GM18520 (cell line): ENCODE results near the gene NECAB2.

Experiments
- ATAC-seq: cut with Tn5 transposase; IDR thresholded peaks from one replicate; pipeline ENCODE4 v1.9.1; 2021; ENCODE audit not compliant: unreplicated experiment

Gene NECAB2

DNA sequence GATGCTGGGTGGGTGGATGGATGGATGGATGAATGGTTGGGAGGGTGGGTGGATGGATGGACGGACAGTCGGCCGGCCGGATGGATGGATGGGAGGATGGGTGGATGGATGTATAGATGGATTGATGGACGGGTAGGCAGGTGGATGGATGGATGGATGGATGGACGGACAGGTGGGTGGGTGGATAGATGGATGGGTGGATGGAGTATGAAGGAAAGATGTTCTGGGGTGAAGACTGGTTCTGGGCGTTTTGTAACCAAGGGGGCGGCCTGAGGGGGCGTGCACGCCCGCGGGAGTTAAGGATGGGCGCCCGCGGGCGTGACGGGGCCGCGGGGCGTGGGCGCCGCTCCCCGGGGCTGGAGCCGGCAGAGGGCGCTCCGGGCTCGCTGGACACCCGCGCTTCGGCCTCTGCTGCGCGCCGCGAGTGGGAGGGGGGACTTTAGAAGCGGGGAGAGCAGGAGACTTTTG, at the start of gene NECAB2:
Gene NECAB2, plus strand, starts transcription at position 407 of the 468 bp plus-strand sequence. CDS start 405 bp downstream, outside the sequence.
- no peak for ATAC-seq

DNA sequence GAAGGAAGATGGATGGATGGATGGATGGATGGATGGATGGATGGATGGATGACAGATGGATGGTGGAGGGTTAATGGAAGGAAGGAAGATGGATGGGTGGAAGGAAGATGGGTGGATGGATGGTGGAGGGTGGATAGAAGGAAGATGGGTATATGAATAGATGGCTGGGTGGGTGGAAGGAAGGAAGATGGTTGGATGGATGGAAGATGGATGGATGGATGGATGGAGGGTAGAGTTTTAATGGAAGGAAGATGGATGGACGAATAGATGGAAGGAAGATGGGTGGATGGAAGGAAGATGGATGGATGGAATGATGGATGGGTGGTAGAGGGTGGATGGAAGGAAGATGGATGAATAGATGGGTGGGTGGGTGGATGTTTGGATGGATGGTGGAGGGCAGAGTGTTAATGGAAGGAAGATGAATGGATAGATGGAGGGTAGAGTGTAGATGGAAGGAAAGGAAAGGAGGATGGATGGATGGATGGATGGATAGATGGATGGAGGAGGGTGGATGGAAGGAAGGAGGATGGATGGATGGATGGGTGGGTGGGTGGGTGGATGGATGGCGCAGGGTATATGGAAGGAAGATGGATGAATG, 47.1 kb upstream of the NECAB2 start:
- no peak for ATAC-seq

DNA sequence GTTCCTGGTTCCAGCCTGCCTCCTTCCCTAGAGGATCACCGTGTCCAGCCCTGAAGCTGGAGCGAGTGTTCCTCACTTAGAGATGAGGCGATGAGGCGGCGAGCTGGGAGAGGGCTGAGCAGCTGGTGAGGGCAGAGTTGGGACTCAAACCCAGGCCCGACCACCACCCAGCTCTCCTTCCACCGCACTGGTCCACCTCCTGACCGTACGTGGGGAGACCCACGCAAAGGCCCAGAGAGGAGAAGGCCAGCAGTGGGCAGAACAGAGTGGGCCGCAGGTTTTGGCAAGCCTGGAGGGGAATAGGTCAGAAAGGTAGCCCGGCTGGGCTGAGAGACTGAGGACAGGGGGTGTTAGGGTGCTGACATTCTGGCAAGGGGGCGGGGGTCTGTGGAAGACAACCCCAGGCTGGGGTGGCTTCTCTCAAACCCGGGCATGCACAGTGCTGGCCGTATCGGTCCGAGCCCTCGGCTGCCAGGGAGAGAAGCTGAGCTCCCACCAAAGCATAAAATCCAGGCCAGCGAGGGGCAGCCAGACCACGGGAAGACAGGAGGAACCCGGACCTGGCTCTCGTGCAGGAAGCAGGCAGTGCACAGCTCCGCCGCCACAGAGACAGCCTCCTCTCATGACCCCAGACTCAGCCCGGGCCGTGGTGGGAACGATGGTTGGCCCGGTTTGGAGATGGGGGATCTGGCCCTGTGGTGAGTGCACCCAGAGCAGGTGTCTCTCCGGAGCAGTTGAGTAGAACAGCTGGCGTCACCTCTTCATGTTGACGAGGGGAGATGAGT, 44.3 kb upstream of the NECAB2 start:
- no peak for ATAC-seq

DNA sequence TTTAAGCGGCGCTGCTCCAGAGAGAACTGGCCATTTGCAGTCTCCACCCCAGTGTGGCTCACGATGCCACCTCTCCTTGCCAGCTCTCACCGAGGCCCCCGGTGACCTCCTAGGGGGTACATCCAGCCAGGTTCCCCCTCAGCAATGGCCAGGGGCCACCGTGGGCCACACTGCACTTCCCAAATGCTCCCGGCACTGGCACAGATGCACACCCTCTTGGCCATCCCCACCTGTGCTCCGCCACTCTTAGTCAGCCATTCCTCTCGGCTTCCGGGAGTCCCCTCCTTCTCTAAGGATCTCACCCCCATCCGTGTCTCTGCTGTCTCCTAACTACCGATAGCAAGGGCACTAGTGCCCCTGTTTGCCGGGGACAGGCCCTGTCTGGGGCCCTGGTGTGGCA, 43.4 kb upstream of the NECAB2 start:
- ATAC-seq, result no peak

DNA sequence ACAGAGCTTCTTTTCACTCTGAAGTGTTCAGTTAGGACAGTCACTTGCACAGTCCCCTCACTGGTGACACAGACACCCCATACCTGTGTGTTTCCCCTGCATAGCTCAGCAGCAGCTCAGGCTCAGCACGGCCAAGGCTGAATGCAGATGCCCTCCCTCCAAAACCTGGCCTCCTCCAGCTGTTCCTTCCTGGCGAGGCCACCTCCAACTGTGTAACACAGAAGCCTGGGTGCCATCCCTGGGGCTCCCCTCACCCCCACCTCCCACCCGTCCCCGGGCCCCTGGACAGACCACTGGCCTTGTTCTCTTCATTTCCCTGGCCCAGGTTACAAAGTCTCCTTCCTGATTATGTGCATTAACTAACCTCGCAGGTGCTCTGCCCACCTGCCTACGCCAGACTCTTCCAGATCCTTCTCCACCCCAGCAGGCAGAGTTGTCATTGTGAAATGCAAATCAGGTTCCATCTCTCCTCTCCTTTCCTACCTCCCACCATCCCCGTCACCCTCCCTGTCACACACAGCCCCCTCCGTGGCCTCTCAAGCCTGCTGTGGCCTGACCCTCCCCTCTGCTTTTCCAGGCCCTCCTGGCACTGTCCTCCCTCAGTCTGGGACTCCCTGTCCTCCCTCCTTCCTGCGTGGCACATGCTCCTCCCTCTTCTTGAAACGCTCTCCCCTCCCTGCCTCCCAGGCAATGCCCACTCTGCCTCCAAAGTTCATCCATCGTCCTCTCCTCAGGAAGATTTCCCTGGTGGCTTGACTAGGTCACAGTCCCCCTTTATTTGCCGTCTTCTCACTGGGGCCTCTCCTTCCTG, 42.7 kb upstream of the NECAB2 start:
- no peak for ATAC-seq

DNA sequence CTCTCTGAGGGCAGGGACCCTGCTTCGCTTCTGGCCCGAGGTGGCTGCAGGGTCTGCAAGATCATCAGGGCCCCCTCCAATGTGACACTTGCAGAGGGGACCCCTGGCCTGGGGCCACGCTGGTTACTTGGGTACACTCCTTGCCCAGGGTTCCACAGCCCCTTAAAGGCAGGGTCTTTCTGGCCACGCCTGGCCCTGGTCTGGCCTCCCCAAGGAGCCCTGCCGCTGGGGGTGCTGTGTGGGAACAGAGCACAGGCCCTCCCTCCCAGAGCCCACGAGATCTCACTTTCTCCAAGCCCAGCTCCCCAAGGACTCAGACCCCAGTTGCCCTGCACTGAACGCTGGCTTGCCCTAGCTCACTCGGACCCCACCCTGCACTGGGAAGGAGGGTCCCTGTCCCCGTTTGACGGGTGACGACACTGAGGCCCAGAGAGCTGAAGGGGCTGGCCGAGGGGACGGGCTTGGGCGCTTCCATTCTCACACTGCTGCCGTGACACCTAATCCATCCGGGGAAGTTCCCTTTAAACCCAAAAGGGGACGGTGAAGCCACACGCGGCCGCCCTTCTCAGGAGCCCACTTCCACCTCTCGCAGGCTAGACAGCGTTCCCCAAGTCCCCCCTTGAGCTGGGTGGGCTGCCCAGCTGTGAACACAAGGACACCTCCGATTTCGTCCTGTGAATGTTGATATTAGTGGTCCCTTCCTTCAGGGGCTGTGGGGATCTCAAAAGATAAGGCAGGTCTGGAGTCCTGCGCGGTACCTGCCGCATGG, 41.9 kb upstream of the NECAB2 start:
- ATAC-seq, result no peak

DNA sequence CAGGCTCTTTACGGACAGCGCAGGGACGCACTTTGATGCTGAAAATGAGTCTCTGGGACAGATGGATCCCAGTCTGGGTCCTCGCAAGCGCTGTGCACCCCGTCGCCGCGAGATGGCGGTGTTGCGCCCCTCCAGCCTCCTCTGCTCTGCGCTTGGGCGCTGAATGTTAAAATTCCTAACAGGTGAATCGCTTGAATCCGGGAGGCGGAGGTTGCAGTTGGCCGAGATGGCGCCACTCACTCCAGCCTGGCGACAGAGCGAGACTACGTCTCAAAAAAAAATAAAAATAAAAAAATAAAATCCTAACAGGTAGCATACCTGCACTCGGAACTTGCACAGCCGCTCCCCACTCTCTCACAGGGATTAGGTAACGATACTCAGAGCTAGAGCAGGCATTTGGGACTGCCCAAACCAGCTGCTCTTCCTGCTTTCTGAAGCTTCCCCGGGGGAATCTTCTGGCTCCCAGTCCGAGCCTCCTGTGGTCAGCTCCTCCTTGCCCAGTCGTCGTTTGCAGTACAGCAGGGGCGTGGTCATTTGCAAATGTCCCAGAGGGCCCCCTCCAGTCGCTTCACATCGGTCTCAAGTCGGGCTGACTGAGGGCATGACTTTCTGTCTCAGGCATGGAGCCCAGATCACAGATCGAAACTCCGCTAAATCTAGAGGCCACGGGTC, 41.2 kb upstream of the NECAB2 start:
- ATAC-seq, result no peak

DNA sequence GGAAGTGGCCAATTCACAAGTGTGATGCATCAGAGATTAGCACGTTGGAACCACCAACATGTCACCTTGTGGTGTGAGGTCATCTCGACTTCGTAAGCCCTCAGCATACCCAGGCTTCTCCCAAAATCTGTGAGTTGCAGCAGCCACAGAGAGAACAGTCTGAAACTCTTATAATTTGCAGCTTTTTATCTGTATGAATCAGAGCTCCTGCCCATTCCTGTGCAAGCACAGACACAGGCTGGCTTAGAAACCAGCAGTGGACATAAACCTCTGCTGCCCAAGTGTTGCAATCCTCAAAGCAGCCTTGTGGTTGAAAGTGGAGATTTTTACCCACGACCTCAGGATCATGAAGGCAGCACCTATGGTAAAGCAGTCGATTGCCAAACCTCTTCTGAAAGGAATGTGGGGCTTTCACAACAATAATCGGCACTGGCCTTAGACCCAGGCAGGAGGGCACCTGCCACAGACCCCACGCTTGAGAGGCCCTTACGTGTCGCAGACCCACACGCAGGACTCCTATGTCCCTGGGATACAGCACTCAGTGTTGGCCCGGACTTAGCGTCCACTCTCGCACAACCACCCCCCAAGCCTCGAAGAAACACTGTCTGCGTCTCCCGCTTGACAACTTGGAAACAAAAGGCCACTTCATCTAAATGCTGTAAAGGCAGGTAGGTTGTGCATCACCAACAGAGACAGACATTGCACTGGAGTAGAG, 39.5 kb upstream of the NECAB2 start:
- no peak for ATAC-seq

DNA sequence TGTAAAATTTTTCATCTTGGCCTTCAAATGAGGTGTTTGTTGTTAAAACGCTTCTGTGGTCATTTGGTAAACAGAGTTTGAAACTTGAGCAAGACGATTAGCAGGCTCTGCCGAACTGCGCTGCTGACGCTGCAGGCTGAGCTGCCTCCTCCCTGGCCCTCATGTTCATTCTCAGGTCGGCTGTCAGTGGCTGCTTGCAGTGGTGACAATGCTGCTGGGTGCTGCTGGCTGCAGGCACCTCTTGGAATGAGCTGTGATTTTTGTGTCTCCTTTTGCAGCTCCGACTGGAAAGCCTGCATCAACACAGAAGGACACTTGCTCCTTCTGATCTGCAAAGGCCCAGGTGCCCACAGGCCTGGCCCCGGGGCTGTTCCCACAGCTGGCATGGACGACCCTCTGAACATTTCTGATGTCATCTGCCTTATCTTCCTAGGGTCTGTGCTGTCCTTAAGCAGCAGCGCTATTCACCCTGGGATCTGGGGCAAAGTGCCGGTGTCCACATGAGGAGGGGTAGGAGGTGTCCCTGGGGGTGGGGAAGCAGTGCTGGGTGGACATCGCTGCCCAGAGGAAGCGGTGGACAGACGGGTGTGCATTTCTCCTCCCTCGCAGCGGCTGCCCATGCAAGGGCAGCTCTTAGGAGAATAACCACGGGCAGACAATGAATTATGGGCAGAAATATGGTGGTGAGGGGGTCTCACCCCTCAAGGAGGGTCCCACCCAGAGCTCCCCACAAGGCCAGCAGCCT, 38.1 kb upstream of the NECAB2 start:
- no peak for ATAC-seq

DNA sequence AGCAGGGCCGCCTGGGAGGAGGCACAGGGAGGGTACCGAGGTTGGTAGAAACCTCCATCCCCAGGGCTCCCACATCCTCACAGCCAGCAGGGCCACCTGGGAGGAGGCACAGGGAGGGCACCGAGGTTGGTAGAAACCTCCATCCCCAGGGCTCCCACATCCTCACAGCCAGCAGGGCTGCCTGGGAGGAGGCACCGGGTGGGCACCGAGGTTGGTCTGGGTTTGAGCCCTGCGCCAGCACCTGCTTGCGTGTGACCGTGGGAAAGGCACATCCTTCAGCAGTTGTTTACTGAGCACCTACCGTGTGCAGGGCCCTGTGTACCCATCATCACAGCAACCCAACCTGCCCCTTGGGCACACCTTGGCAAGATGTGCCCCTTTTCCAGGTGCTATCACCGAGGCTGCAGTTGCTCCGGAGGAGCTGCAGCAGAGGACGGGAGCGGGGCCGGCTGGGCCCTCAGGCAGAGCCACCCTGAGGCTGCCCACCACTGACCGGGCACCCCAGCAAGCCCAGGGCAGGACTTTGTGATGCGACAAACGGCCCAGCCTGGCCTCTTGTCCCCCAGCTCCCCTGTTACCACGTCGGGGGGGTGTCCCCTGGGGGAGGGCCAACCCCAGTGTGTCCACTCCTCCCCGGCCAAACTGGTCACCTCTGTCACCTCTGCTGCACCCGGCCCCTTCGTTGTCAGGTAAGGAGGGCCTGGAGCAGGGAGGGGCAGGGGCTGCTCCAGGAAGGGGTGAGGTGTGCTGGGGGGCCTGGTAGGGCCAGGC, 37.1 kb upstream of the NECAB2 start:
- ATAC-seq, result no peak

DNA sequence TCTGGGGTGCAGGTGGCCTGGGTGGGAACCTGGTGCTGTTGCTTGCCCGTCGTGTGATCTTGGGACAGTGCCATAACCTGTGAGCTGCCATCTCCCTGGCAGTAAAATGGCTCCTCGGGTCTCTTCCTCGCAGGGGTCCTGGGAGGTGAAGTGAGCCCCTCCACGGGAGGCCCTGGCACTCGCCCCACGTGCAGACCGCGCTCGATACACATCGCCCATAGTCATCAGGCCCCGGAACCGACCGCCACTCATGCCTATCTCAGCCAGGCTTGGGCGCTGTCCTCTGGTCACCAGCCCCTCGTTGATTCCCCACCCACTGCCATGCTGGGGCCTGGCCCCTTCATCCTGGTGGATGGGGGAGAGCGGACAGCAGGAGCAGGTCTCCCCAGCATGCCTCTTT, 36.5 kb upstream of the NECAB2 start:
- no peak for ATAC-seq

DNA sequence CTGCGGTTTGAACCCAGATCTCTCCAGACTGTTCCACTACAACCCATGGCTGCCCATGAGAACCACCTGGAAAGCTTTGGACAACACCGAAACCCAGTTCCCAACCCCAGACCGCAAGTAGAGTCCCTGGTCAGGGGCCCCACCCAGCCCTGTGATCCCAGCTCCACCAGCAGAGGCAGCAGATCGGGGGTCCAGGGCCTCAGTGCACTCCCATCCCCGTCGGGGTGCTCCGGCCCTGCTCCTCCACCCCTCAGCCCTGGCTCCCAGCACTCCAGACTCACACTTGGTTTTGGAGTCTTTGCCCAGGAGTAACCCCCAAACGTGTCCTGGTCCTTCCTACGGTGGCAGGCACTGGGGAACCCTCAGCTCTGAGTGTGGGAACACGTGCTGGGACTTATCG, 35.7 kb upstream of the NECAB2 start:
- no peak for ATAC-seq

DNA sequence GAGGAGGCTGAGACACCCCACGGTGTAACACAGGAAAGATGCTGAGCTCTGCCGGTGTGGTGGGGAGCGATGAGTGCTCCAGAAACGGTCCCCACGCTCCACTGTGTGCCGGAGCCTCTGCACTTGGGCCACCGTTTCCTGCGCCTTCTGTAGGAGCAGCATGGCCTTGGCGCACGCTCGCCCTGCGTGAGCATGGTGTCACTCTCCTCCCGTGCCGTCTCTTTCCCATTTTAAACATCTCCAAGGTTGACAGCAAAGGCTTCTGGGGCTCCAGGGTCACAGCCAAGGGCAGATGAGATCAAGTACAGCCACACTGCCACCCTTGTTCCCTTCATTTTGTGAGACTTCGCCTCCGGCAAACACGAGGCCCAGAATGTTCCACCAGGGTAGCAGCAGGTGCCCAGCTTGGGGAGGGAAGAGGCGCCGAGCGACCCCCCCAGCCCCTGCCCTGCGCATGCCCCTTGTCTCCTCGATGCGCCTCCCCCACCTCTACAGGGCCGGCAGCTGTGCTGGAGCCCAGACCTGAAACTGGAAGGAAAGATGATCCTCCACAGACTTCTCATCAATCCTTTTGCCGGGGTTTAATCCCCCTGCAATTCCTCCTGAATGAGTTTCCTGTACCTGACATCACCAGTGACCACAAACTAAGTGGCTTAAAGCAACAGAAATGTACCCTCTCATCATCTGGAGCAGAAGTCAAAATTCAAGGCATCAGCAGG, 34.9 kb upstream of the NECAB2 start:
- ATAC-seq, result no peak

DNA sequence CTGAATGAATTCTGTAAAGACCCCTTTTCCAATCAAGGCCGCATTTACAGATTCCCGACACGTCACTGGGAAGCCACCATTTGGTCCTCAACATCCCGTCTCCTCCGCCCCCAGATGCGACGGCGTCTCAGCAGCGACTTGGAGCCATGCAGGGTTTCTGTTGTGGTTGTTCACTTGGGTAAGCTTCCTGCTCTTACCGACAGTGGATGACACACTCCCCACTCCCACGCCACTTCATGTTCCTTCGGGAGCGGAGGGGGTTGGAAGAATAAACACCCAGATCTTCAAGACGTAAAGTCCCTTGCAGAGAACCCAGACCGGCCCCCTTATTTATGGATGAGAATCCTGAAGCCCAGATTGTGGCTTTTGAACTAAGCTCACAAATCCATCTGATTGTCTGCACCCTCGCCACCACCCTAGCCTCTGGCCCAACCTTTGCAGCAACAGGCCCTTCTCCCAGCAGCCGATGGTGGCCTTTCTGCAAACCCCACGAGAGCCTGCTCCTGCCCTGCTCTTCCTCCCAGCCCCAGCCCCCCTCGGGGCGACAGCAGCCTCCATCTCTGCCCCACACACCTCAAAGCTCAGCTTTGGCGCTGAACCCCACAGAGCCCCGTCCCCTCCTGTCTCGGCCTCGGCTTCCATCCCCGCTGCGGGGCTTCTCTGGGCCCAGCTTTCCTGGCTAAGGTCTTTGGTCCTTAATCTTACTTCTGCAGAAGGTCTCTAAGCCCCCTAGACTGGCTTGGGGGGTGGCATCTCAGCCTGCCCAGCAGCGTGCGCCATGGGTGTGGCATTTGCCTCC, 34.0 kb upstream of the NECAB2 start:
- no peak for ATAC-seq

DNA sequence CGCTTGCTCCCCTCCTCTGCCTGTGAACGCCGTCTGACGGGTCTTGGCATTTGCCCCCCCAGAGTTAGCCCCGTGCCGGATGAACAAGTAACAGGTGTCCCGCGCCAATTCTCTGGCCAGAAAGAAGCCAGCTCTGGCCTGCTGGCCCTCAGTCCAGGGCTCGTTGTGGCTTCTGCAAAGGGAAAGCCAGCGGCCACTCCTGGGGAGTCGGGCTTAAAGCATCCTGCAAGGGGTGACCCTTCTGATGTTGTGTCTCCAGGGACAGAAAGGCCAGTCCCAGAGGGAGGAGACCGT, 33.4 kb upstream of the NECAB2 start:
- ATAC-seq, result no peak

DNA sequence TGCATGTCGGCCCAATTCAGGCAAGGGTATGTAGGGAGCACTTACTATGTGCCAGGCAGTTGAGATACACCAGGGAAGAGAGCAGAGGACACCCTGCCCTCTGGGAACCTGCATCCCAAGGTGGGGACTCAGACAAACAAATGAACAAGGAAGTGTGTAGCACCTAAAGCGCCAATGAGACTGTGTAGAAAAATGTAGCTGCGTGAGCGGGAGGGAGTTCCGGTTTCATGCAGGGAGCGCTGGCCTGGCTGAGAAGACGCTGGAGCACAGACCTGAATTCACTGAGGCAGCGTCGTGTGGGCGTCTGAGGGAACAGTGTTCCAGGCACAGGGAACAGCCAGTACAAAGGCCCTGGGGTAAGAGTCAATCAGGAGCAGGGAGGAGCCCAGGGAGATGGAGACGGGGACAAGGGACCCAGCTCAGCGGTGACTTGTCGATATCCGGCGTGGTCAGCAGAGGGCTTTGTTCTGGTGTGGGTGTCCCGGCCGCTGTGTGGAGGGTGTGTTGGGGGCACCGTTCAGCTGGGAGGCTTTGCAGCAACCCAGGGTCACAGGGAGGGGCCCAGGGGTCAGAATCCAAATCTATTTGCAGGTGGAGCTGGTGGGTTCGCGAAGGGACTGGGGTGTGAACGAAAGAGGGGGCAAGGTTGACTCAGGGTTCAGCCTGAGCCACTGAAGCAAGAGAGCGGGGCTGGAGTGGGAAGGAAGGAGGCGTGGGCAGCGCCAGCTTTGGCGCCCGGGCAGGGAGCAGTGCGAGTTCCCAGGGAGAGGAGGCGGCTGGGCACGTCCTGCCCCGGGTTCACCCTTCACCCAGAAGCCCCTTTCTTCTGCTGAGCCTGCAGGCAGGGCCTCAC, 32.8 kb upstream of the NECAB2 start:
- no peak for ATAC-seq
